GM18907 (cell line): ENCODE measurements around the gene SNTG2.
"Not testable (repeated sequence)": the region's sequence is repeated elsewhere in the genome, so short reads cannot be mapped to it uniquely, and the experiment has no call there.

Experiments used
- ATAC-seq: cut with Tn5 transposase; IDR thresholded peaks from one replicate; pipeline ENCODE4 v1.9.1; 2021; ENCODE audit warnings: mild to moderate bottlenecking, moderate library complexity; ENCODE audit not compliant: unreplicated experiment

Gene SNTG2

DNA sequence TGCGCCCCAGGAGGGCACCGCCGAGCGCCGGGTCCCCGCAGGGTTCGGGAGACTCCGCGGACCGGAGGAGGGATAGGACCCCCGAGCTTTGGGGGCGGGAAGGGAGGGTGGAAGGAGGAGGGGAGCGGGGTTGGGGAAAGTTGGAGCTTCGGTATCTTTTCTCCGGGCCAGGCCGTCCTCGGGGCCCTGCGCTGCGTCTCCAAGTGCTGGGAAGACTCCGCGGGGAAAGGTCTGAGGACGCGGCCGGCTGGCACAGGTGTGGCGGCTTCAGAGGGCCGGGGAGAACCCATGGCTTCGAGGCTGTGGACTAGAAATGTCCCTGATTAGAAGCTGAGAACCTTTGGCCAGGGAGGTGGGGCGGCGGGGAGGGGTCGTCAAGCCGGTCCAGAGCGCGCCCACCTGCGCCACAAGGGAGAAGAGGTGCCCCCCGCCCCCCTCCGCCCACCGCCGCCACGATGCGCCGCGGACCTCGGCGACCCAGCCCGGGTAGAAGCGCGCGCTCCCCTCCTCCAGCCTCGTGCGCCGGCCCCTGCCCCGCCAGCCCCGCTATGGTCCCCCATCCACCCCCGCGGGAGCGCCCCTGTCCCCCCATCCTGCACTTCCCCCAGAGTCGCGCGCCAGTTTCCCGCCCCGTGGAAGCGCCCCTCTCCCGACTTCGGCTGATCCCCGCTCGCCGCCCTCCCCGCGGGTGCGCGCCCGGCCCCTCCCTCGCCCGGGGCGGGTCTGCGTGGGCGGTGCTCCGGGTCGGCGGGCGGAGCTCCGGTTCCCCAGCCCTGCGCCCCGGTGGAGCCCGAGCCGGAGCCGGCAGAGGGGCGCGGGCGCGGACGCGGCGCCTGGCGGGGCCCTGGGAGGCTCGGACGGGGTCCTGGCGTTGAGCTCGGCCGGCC, at the start of gene SNTG2:
Gene SNTG2 (plus strand): TSS at position 770 of the 887 bp plus-strand sequence. CDS start 148 bp downstream, outside the sequence.
- no peak for ATAC-seq

DNA sequence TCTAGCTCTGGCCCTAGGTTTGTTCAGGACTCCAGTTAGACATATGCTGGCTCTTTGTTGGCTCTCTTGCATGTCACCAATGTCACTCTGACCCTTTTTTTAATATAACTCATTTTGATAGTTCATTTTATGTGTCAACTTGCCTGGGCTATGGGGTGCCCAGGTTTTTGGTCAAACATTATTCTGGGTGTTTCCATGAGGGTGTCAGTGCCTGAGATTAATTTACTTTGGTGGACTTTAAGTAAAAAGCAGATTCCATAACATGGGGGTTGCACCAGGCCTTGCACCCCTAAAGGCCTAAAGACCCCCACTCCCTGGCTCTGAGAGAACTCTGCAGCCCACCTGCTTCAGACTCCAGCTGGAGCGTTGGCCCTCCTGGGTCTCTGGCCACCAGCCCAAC, 48.1 kb upstream of the SNTG2 start:
- no peak for ATAC-seq

DNA sequence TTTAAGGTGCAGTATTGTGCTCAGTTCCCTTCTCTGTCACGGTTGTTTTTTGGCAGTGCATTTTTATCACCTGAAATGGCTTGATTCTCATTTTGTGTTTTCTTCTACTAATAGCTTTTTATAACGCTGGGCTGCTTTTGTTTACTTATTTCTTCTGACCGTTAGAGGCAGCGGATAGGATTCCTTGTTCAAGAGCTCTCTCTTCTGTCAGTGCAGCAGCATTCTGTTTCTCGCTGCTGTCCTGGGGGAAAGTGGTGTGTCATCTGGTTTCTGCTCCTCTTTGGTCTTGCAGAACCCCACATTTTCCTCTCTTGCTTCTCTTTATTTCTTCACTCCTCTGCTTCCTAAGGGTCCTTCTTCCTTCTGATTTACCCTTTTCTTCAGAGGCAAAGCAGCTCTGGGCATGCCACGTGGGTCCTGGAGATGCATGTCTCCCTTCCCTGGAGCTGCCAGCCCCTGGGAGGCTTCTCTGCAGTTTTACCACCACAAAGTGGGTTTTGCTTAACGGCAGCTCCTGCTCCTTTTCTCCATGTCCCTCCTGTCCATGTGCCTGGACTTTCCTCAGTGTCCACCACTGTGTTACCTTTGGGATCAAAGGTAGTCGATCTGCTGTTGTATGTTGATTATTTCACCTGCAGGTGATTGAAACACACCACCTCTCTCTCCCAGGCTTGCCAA, 47.3 kb upstream of the SNTG2 start:
- ATAC-seq, result no peak

DNA sequence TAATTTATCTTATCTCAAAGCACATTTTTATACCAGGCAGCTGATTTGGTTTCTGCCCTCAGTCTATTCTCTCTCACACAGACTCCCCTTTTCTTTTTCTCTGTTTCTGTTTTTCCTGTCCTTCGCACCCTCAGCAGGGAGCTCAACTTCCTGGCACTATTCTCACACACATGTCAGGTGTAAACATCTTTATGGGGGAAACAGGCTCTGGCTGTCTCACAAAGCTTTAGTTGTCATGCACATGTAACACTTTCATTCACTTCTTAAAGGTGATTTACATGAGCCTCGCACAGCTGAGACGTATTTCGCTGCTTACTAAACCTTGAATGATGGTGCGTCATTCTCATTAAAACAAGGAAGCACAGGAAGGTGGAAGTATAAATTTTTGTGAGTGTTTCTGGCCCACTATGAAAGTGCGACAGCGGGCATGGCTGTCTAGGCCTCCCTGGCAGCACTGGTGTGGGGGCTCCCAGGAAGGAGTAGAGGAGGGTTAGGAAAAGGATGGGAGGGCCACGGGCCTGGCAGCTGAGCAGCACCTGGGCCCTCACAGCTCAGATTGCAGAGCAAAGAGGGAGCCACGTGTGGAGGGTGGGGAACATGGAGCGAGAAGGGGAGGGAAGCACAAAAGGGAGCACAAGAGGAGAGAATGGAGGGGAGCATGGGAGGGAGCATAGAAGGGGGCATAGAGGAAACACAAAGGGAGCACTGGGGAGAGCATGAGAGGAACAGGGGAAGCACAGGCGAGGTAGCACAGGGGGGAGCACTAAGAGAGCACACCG, 46.2 kb upstream of the SNTG2 start:
- ATAC-seq, result no peak

DNA sequence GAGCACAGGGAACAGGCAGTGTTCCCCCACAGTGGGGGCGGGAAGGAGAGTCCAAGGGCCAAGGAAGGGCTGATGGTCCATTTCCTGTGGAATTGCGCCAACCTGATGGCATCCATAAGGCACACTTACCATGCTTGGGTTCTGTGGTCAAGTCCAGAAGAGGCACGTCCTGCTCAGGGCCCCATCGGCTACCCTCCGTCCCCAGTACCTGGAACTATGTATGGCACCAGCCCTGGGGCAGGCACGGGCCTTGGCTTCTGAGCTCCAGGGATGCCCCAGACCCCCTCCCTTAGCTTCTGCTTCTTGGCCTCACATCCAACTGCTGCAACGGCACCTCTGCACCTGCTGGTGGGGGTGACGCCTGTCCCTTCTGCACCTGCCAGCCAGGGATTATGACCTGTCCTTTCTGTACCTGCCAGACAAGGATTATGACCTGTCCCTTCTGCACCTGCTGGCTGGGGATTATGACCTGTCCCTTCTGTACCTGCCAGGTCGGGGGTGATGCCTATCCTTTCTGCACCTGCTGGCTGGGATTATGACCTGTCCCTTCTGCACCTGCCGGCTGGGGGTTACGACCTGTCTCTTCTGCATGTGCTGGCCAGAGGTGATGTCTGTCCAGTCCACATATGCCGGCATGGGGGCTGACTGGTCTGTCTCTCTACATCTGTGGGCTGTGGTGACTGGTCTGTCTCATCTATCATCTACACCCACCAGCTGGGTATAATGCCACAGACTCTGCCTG, 45.4 kb upstream of the SNTG2 start:
- no peak for ATAC-seq

DNA sequence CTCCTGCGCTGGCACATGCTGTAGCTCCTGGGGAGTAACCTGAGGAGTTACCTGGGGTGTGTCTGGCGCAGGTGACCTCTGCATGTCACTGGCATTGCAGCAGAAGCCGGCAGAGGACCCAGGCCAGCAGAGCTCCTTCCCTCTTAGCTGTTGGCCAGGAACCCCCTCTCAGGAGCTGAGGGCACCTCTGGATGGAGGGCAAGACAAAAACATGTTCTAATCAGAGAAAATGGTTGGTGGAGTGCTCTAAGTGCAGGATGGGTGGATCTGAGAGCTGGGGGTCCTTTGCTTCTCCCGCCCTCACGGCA, 44.9 kb upstream of the SNTG2 start:
- ATAC-seq, result no peak

DNA sequence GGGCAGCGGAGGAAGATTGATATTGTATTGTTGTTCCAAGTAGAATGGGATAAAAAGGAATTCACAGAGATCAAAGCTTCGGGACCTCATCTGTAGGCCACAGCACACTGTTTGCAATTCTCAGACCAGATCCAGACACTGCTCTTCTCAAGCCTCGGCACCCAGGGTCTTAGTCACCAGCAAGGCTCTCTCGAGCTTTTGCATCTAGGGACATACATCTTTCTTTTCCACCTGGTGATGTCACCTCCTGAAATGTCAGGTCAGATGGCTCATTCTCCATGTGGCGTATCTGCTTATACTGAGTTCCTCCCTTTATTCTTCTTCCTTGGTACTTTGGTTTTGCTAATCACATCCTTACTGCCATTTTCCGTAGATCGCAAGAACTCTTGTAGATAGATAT, 42.9 kb upstream of the SNTG2 start:
- ATAC-seq, result no peak

DNA sequence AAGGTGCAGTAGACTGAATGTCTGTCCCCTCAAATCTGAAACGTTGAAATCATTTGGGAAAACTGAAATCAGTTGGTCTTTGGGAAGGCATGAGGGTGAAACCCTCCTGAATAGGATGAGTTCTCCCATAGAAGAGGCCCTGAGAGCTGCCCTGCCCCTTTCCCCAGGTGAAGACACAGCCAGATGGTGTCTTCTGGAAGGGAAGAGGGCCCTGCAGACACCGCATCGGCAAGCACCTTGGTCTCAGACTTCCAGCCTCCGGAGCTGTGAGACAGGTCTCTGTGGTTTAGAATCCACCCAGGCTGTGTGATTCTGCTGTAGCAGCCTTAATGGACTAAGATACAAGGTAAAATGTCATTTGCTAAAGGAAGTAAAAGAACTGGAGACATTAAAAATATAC, 42.1 kb upstream of the SNTG2 start:
- ATAC-seq, result no peak

DNA sequence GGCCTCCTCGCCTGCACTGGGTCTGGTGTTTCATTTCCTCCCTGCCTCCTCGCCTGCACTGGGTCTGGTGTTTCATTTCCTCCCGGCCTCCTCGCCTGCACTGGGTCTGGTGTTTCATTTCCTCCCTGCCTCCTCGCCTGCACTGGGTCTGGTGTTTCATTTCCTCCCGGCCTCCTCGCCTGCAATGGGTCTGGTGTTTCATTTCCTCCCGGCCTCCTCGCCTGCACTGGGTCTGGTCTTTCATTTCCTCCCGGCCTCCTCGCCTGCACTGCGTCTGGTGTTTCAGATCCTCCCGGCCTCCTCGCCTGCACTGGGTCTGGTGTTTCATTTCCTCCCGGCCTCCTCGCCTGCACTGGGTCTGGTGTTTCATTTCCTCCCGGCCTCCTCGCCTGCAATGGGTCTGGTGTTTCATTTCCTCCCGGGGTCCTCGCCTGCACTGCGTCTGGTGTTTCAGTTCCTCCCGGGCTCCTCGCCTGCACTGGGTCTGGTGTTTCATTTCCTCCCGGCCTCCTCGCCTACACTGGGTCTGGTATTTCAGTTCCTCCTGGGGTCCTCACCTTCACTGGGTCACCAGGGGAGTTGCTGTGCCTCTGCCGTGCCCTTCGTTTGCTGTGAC, 40.8 kb upstream of the SNTG2 start:
- not testable (repeated sequence) for ATAC-seq

DNA sequence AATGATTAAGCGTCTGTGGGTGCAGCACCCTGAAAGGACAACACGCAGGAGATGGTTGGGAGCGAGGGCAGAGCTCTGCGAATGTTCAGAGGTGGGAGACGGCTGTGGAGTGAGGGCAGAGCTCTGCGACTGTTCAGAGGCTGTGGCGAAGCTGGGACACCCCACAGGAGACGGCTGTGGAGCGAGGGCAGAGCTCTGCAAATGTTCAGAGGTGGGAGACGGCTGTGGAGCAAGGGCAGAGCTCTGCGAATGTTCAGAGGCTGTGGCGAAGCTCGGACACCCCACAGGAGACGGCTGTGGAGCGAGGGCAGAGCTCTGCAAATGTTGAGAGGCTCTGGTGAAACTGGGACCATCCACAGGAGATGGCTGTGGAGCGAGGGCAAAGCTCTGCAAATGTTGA, 40.0 kb upstream of the SNTG2 start:
- ATAC-seq, result no peak

DNA sequence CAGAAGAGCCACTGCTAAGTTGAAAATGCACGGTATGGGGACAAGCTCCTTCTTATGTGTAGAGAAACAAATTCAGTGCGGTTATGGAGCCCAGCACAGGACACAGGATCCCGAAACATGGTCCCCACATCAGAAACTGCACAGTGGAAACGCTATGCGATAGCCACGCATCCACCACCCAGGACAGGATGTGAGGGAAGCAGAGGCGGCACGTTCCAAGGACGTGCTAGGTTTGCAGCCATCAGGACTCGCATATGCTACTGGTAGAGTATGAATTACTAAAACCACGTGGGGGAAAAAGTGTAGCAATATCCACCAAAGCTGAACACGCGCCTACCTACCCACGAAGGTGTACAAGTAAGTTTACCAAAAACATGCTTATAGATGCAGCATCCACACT, 34.7 kb upstream of the SNTG2 start:
- ATAC-seq, result no peak

DNA sequence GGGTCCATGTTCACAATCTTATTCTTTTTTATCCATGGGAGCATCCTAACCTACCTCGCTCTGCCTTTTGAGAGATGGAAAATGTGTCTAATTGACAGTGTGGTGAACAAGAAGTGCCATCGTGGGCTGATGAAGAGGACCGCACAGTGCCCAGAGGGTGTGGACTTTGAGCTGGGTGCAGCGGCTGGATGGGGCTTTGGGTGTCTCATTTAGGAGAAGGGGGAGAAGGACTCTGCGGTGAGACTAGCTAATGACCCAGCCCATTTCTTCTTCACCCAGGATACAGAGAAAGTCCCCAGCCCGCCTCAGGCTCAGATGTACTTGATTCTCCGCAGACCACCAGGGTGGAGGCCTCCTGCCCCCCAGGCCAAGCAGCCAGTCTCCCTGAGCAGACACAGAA, 33.7 kb upstream of the SNTG2 start:
- ATAC-seq, result no peak

DNA sequence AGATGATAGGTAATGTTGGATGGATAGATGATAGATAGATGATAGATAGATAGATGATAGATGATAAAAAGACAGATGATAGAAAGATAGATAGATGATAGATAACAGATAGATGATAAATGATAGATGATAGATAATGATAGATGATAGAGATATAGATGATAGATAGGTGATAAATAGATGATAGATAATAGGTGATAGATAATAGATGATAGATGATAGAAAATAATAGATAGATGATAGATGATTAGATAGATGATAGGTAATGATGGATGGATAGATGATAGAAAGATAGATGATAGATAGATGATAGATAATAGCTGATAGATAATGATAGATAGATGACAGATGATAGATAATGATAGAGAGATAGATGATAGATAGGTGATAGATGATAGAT, 31.0 kb upstream of the SNTG2 start:
- no peak for ATAC-seq

DNA sequence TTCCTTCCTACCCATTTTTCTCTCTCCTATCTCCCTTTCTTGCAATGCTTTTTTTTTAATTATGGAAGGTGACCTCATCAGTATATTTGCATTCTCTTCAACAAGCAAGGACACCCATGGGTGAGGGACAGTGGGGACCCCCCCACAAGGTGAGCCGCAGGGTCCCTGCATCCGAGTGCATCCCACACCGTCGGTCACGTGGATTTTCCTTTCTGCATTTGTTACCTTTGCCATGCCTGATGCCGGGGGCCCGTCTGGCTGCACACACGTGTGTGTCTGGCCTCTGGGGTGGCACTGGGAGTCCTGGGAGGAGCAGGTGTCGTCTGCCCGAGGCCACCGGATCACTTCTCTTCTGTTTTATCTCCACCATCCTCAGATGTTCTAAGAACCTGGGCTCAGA, 30.1 kb upstream of the SNTG2 start:
- ATAC-seq, result no peak

DNA sequence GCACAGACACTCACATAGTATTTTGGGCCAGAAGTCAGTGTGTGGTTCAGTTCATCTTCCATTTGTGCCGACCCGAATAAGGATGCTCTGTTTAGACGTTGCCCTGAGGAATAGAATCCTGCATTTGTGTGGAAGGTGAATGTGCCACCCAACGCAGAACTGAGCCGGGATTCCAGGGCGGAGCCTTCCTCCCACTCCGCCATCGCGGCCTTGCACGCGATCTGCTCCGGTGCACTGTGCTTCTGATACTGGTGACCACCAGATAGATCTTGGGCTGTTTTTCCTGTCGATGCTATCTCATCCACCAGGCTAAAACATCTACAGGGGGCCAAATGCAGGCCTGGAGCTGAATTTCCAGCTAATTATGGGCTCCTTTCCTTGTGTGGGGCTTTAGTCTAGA, 29.6 kb upstream of the SNTG2 start:
- ATAC-seq, result no peak

DNA sequence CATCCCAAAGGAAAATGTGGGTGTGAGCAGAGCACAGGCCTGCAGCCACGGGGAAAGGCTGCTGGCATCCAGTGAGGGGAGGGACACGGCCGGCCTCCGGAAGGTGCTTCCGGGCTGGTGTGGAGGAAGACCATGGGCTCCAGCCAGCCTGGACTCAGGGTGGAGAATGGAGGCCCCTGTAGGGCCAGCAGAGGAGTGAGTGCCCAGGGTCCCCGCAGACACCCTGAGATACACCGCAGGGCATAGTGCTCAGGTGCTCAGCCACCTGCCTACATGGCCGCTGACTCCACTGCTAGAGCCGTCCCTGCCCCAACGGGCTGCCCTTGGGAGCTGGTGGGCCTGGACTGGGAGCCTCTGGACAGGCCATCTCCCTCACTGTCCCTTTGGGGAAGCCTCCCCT, 28.5 kb upstream of the SNTG2 start:
- no peak for ATAC-seq

DNA sequence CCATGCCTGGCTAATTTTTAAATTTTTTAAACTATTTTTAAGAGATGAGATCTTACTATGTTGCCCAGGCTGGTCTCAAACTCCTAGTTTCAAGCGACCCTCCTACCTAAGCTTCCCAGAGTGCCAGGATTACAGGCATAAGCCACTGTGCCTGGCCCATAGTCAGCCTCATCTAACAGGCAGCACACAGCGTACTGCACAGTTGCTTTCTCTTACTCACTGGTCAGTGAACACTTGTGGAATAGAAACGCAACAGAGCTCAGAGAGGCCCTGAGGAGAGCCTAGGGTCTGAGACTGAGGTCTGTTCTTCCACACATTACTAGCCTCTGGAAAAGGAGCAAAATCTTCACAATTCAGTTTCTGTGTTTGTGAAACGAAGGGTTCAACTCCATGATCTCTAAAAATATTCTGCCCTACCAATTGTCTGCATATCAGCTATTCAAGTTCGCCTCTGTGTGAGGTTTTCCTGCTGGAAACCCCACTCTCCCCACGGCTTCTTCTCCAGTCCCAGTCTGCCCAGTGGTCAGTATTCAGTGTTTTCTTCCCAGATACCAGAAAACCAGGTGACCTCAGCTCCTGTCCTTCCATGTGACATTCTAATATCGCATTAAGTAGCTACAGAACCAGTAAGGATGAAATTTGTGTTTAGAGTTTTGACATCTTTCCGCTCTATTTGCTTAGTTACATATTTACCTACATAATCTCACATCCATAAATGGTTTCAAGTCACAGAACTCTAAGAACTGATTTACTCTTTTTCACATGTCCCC, 26.6 kb upstream of the SNTG2 start:
- no peak for ATAC-seq

DNA sequence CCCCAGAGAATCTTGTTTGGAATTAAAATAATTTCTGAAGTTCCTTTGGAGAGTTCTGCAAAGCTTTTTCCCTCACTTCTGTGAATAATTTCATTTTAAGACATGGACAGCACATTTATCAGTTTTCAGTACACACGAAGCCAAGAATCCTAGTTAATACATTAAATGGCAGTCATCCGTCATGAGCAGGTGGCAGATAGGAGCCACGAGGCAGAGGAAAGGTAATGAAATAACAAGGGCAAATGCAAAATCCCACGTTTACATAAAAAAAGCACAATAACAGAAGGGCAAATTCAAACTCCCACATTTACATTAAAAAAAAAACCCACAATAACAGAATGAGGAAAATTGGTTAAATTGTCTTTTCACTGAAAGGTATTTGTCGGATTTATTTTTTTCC, 25.9 kb upstream of the SNTG2 start:
- ATAC-seq, result no peak

DNA sequence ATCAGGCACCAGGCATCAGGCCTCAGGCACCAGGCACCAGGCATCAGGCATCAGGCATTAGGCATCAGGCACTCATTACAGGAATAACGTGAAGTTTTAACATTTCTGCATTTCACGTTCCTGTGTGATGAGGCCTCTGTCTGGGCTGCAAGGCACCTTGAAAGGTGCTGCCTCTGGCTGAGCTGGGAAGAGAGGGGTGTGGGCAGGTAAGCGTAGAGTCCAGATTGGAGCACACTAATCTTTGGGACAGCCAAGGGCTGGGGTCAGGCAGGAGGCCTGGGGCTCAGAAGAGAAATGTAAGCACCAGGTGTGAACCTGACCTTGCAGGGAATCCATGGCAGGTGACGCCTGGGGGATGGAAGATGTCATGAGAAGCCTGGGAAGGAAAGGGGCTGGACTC, 25.3 kb upstream of the SNTG2 start:
- ATAC-seq, result no peak

DNA sequence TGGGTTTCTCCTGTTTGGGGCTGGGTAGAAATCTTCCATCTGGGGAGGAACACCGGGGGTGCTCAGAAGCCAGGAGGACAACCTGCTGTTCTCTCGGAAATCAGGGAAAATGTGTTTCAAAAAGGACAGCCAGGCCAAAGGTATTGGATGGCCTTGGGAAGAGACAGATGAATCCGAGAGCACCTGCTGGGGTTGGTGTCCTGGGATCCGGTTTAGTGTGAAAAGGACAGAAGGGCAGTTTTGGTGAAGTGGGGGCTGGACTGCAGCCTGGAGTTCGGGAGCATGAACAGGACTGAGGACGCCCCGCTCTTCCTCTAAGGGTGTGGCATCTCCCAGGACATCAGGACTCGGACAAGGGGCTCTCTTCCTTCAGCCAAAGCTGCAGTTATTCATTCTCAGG, 24.9 kb upstream of the SNTG2 start:
- ATAC-seq, result no peak
